Measurements from ENCODE around the gene WDR5B.
A peak's percentile ranks its signal among the peaks of the same experiment; 100 is the strongest.
"Not testable (repeated sequence)": the region's sequence is repeated elsewhere in the genome, so short reads cannot be mapped to it uniquely, and the experiment has no call there.

Gene WDR5B

DNA sequence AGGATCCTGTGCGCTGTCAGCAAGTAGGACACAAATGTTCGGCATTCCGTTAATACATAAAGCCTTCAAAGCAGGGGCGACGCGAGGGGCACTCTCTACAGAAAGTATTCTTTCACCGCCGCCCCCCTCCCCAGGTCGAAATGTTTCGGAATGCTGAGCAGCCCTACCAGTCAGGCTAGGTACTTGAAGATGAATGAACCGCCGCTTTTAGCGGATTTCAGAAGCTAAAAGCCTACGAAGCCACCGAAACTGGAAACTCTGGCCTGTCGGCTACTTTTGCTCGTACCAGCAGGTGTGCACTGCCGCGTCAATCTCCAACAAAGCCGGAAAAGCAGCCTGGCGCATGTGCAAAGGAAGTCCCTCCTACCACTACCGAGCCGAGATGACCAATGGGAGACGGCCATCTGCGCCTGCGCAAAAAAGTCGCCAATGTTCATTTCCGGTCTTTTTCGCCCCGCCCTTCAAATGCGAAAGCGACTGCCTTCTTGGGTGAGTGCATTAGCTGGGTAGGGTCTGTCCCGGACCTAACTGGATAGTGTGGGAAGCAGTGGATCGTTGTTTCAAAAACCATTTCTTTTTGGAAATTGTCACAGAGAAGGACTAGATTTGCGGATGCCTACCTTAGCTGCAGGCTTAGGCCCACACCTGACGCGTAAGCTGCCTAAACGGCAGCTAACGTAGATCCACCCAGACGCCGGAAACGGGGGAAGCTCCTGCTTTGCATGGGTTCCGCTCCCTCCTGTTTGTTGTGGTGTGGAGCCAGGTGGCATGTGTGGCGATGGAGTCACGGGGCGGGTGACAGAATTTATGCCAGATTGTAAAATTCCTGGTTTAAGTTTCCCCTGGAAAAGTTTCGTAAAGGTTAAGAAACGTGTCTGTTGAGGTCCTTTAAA is at the start of gene WDR5B:
Gene WDR5B (minus strand): TSS at position 301 of the 893 bp plus-strand sequence. CDS start 534 bp downstream, outside the sequence.
- peak; percentile 98 for DNase-seq (ENCODE audit: low spot score)

DNA sequence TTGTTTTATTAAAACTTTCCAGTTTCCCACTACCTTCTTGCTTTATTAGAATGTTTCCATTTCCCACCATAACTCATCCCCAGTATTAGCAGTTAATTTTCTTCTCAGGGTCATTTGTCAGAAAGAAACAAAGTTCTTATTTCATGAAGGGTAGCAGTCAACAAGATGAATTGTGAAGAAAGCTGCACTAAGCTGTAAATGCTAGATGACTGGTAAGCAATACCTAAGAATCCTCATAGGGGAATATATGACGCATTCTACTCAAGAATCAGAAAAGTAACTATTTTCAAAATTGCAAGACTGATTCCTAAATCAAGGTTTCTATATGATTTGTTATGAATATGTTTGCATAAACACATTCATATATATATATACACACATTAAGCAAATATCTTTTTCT is 48.8 kb upstream of the WDR5B start:
- DNase-seq (ENCODE audit: low spot score), result no peak

DNA sequence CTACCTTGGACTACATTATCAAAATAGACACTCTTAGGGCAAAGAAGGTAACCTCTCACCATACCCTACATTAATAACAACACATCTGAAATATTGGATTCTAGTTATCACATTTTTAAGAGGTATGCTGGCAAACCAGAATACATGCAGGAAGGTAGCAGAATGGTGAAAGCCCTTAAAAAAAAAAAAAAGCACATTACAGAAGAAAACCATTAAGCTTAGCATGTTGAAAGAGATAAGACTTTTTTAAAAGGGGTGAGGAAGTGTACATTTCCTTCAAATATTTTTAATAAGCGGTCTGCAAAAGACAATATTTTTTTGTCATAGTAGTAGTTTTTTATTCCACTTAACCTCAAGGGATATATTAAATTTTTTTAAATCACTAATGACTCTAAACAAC is 46.5 kb upstream of the WDR5B start:
- no peak for DNase-seq (ENCODE audit: low spot score)

DNA sequence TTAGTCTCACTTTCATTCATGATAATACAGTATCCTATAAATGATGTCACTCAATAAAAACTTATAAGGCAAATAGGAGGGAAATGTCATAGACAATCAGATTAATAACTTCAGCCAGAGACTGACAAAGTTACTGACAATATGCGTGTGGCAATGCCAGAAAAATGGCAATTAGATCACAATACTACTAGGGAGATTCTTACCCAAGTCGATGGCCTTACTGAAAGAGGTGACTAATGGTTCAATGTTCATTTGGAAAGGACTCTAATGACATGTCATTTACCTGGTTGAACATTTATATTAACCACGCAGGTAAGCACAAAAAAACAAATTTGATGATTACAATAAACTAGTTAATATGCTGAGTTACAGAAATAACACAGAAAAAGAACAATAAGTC is 45.9 kb upstream of the WDR5B start:
- no peak for DNase-seq (ENCODE audit: low spot score)

DNA sequence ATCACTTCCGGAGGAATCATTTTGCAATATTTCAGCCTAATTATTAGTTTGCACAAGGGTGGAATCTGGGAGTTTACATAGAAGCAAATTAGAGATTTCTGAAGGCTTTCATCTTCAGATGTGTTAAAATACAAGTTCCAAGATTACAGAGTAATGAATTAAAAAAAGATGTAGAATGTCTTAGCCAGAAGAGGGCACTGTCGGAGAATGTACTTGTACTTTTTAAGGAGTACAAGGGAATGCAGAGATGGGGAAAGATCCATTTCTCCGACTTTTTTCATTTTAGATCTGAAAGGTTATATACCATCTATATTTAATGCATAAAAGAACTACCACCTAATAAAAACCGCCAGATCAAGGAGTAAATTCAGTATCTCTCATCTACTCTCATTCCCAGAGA is 43.1 kb upstream of the WDR5B start:
- peak; percentile 51 for DNase-seq (ENCODE audit: low spot score)

DNA sequence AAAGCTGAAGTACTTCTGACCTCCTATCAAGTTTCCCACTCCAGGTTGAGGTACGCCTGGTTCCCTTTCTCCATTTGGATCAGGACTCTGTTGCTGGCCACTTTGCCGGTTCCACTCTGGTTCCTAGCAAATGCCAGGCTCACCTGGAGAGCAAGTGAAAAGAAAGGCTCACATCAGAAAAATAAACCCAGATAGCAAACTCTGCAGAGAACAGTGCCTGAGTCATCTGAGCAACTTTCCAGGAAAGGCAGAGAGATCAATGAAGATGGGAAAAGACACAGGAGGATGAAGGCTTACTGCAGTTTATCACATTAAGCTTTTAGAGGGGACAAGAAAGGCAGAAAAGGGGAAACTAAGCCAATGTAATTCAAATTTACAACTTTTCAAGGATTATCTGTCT is 41.8 kb upstream of the WDR5B start:
- no peak for DNase-seq (ENCODE audit: low spot score)

DNA sequence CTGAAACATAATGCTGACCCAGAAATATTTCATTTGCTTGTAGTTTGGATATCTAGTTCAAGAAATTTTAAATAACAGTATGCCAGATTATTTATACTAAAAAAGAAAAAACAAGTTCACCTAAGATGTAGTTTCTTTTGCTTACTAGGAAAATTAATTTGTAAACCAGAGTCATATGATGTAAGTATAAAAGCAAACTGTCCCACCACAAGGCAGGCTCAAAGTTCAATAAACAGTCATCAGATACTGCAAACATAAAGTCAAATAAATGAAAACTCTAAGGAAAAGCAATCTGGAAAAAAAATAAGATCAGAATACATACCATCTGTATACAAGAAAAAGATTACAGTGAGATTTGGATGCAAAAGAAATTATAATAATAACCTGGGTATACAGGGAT is 40.2 kb upstream of the WDR5B start:
- no peak for DNase-seq (ENCODE audit: low spot score)

DNA sequence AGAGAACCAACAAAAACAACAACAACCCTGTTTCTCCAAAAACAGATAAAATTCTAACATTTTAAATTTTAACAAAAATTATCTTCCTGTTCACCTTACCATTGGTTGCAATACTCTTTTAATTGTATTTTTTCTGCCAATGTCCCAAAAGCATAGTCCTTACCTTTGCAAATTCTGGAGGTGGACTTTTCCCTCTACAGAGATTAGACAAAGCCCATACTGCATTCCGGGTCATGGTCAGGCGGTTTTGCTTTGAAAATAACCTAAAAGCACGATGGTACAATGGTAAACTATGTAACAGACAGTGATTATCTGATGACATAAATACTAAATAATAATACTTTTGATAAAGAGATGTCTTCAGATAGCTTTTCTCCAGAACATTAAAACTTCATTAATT is 35.5 kb upstream of the WDR5B start:
- DNase-seq (ENCODE audit: low spot score), result no peak

DNA sequence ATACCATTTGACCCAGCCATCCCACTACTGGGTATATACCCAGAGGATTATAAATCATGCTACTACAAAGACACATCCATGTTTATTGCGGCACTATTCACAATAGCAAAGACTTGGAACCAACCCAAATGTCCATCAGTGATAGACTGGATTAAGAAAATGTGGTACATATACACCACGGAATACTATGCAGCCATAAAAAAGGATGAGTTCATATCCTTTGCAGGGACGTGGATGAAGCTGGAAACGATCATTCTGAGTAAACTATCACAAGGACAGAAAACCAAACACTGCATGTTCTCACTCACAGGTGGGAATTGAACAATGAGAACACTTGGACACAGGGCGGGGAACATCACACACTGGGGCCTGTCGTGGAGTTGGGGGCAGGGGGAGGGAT is 32.4 kb upstream of the WDR5B start:
- not testable (repeated sequence) for DNase-seq (ENCODE audit: low spot score)

DNA sequence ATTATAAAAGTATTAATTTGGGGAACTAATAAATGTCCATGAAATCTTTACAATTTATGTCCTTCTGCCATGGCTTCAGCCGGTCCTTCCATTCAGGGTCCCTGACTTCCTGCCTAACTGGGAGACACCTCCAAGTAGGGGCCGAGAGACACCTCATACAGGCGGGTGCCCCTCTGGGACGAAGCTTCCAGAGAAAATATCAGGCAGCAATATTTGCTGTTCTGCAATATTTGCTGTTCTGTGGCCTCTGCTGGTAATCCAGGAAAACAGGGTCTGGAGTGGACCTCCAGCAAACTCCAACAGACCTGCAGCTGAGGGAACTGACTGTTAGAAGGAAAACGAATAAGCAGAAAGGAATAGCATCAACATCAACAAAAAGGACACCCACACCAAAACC is 28.6 kb upstream of the WDR5B start:
- DNase-seq (ENCODE audit: low spot score), result not testable (repeated sequence)

DNA sequence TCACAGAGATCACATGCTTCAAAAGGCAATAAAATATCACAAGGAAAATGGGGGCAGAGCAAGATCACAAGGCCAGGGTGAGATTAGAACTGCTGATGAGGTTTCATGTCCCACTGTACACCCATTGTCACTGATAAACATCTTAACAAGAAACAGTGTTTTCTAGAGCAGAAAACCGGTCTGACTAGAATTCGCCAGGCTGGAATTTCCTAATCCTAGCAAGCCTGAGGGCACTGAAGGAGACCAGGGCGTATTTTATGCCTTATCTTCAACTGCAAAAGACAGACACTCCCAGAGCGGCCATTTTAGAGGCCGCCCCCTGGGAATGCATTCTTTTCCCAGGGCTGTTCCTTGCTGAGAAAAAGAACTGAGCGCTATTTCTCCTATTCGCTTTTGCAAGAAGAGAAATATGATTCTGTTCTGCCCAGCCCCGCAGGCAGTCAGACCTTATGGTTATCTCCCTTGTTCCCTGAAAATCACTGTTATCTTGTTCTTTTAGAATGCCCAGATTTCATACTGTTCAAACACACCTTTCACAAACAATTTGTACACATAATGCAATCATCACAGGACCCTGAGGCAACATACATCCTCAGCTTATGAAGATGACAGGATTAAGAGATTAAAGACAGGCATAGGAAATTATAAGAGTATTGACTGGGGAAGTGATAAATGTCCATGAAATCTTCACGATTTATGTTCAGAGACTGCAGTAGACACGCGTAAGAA is 28.1 kb upstream of the WDR5B start:
- DNase-seq (ENCODE audit: low spot score), result not testable (repeated sequence)

DNA sequence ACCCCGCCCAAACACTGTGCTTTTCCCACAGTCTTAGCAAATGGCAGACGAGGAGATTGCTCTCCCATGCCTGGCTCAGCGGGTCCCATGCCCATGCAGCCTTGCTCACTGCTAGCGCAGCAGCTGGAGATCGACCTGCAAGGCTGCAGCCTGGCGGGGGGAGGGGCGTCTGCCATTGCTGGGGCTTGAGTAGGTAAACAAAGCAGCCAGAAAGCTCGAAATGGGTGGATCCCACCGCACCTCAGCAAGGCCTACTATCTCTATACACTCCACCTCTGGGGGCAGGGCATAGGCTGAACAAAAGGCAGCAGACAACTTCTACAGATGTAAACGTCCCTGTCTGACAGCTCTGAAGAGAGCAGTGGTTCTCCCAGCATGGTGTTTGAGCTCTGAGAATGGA is 27.2 kb upstream of the WDR5B start:
- no peak for DNase-seq (ENCODE audit: low spot score)

DNA sequence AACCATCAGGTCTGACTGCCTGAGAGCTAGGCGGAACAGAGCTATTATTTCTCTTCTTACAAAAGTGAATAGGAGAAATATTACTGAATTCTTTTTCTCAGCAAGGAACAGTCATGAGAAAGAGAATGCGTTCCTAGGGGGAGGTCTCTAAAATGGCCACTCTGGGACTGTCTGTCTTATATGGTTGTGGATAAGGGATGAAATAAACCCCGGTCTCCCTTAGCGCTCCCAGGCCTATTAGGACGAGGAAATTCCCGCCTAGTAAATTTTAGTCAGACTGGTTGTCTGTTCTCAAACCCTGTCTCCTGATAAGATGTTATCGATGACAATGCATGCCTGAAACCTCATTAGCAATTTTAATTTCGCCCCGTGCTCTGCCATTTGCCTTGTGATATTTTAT is 20.1 kb upstream of the WDR5B start:
- no peak for DNase-seq (ENCODE audit: low spot score)

DNA sequence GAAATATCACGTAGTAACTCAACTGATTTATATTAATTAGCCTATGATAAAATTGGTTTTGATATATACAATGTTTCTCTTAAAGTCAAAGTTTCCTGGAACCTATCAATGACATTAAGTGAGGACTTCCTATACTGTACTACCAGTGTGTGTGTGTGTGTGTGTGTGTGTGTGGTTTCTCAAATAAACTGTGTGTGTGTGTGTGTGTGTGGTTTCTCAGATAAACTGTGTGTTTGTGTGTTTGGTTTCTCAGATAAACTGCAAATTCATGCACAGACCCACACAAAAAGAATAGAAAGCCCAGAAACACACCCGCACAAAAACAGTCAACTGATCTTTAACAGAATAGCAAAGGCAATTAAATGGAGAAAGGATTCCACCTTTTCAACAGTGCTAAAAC is 14.5 kb upstream of the WDR5B start:
- DNase-seq (ENCODE audit: low spot score), result no peak

DNA sequence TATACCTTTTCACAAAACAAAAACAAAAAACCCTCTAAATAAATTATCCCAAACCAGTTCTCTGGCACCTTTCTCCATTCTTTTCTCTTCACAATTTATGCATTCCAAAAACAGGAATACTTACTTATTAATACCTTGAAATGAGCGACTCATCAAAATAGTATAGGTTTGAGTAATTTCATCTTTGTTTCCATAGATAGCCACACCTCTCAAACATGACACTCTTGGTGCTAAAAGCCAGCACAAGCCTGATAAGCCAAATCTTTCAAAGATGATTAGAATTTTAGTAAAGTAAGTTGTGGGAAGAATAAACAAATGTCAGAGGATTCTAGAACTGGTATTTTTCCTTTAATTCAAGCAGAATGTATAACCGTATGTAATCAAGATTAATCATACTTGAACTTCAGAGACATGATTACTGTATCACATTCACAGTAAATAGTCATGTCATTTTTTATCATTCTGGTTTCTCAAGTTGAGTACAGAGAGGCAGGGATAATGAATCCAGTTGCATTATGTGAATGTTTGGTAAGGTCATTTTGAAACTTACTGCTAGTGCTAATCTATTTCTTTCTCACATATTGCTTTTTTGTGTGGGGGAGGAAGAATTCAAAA is 12.1 kb upstream of the WDR5B start:
- DNase-seq (ENCODE audit: low spot score), result no peak

DNA sequence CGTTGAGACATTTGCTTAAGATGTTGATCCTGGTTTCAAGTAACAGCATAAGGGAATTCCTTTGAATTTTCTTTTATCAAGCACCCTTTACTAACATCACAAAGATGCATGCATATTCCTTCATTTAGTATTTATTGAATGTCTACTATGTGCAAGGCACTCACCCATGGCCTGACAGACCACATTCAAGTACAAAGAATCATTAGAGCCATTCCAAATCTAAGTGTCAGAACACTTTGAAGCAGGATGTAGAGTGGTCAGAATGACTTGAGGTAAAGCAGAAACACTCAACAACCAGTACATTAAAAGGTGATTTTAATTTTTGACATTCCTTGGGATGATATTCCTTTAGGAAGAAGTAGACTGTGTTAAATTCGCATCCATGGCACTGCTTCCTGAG is 6.0 kb upstream of the WDR5B start:
- no peak for DNase-seq (ENCODE audit: low spot score)

DNA sequence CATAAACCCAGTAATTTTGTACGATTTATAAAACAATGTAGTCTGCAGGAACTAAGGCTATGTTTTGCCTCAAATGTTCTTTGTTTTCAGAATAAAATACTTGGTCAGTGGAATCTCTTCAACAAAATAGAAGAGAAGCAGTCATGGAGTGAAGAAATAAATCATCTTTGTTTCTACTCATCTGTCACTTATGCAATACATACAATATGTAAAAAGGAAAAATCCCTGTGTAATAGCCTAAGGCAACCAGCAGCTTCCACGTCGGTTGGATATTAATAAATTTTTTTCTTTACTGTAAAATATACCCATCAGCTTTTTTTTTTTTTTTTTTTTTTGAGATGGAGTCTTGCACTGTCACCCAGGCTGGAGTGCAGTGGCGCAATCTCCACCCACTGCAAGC is 5.2 kb upstream of the WDR5B start:
- no peak for DNase-seq (ENCODE audit: low spot score)

DNA sequence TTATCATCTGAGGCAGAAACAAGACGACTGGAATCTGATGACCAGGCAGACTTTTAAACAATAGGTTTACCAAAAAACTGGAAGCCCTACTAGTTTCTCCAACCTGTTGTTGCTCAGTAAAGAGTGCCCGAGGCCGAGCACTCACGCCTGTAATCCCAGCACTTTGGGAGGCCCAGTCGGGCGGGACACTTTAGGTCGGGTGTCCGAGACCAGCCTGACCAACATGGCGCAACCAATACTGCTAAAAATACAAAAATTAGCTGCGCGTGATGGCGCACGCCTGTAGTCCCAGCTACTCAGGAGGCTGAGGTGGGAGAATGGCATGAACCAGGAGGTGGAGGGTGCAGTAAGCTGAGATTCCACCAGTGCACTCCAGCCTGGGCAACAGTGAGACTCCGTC is 1.1 kb upstream of the WDR5B start:
- DNase-seq (ENCODE audit: low spot score), result no peak

DNA sequence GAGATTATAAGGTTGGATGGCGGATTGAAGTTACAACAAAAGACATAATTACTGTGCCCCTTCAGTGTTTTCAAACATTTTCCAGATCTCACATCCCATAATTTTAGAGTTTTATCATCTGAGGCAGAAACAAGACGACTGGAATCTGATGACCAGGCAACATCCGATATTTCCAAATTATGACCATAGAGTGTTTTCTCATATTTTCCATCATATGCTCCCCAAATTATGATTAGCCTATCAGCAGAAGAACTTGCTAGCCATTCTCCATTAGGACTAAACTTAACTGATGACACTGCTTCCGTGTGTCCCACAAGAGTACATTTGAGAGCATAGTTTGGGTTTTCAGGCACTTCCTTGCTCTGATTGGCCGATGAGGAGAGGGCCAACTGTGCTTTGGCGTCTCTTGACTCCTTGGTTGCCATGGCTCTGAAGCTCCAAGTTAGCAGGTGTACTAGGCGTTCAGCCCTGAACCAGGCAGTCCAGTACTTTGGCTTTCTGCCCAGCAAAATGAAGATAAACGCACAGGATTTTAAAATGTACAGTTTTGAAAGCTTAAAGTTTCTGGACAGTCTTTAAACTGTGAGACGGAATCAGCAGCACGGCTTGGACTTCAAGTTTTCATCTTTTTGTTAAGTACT is 638 bp downstream of the WDR5B start:
- peak; percentile 61 for DNase-seq (ENCODE audit: low spot score)

DNA sequence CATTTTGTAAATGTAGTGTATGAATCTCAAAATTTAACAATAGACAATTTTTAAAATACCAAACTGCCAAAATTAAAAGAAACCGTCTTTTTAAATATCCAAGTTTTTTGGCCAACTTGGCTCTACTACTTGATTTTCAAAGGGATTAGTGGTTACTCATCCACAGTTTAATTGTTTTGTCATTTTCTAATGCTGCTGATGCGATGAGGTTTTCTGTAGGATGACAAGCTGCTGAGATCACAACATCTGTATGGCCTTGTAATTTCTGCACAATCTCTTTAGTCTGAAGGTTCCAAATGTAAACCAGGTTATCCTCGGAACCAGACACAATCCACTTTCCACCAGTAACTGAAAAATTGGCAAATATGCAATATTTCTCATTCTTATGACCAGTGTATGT is 1.5 kb downstream of the WDR5B start:
- DNase-seq (ENCODE audit: low spot score), result no peak

DNA sequence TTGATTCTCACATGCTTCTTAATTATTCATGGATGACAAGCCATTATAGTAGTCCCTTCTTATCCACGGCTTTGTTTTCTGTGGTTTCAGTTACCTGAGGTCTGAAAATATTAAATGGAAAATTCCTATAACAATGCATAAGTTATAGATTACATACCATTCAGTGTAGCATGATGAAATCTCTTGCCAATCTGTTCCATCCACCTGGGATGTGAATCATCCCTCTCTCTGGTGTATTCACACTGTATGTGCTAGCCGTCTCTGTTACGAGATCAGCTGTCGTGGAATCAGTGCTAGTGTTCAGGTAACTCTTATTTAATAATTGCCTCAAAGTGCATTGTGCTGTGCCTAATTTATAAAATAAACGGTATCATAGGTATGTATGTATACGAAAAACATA is 5.2 kb downstream of the WDR5B start:
- DNase-seq (ENCODE audit: low spot score), result no peak

DNA sequence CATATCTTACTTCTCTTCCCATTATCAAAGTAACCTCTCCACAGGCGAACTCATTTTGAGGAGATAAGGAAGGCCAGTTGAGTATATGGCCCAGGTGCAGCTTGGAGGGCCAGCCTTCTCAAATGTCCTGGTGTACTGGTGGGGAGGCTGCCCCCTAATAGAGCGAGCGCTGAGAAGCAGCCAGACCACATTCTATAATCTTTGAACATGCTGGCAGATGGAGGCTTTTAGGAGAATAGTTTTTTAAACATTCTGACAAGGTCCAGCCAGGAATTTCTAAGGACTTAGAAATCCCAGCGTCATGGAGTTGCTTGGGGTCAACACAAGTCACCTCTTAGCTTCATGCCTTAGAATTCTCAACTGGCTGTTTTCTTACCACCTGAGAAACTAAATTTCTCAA is 5.8 kb downstream of the WDR5B start:
- DNase-seq (ENCODE audit: low spot score), result no peak

DNA sequence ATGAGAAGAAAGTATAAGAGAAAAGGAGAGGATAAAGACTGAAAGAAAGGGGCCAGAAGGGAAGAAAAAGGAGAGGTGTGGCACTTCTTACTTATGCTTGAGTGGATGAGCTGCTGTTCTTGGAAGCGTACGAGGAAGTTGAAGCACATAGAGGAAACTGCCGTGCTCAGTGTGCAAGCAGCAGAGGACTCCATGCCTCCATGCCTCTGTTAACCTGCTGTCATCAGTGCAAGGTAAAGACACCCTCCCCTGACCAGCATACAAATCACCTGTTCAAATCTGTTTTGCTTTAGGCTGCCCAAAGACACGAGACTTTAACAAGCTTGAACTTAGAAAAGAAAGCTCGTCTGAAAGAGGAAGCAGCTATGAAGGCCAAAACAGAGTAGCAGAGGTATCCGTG is 6.4 kb downstream of the WDR5B start:
- DNase-seq (ENCODE audit: low spot score), result no peak
